Ectodermal cell (in vitro differentiated cells): ENCODE data around the gene PRDM16.

Experiments used
- H3K27ac ChIP-seq: 2 replicates; pipeline ENCODE4 v1.7.0; 2013; ENCODE audit warnings: mild to moderate bottlenecking, low read depth, low read length; ENCODE audit not compliant: insufficient read depth, poor library complexity, severe bottlenecking
- H3K27me3 ChIP-seq: 2 replicates; pipeline ENCODE4 v1.7.0; 2013; ENCODE audit warnings: mild to moderate bottlenecking, low read length; ENCODE audit not compliant: insufficient read depth, control insufficient read depth, poor library complexity, severe bottlenecking
- H3K36me3 ChIP-seq: one replicate; pipeline ENCODE4 v1.7.0; 2013; ENCODE audit warnings: low read length; ENCODE audit not compliant: control insufficient read depth, insufficient read depth
- H3K4me1 ChIP-seq: one replicate; pipeline ENCODE4 v1.7.0; 2013; ENCODE audit warnings: low read length; ENCODE audit not compliant: control insufficient read depth, insufficient read depth
- H3K4me3 ChIP-seq: 2 replicates; pipeline ENCODE4 v1.7.0; 2013; ENCODE audit warnings: low read depth, low read length, control low read depth; ENCODE audit not compliant: insufficient read depth
- H3K9me3 ChIP-seq: 2 replicates; pipeline ENCODE4 v1.7.0; 2013; ENCODE audit warnings: mild to moderate bottlenecking, low read length, moderate library complexity; ENCODE audit not compliant: control insufficient read depth
- WGBS, 2 experiments: methylation state at CpG; one replicate each; pipeline ENCODE4 v1.1.7; 2013; ENCODE audit warnings: missing lambda C conversion rate in 2 of 2; 5-methylcytosine and 5-hydroxymethylcytosine counted together

Gene PRDM16

DNA sequence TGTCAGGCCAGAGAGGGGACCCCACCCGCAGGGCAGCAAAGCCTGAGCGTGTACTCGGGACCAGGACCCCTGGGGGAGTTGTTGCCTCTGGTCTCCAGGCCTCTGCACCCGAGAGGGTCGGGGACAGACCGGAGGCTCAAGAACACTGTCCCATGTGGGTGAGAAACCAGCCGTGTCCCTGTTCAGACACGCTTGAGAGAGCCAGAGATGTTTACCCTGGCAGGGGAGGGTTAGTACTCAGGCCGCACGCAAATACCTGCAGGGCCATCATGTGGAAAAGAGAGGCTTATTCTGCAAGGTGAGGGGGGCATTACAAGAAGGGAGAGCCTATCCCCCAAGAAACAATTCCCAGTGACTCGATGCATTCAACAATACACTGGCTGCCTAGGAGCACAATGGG lies 311.5 kb downstream of the PRDM16 start:
- WGBS, 2 experiments: 89 to 91% methylated on average over 11 of the region's 11 CpGs
- Histone ChIP-seq H3K4me1 (no peaks in the 10 kb centered on the region), H3K27me3 (no peaks in the 10 kb centered on the region), H3K36me3 (no peaks in the 10 kb centered on the region), H3K9me3 (no peaks in the 10 kb centered on the region), H3K4me3 (no peak overlapping the region), H3K27ac (no peak overlapping the region)

DNA sequence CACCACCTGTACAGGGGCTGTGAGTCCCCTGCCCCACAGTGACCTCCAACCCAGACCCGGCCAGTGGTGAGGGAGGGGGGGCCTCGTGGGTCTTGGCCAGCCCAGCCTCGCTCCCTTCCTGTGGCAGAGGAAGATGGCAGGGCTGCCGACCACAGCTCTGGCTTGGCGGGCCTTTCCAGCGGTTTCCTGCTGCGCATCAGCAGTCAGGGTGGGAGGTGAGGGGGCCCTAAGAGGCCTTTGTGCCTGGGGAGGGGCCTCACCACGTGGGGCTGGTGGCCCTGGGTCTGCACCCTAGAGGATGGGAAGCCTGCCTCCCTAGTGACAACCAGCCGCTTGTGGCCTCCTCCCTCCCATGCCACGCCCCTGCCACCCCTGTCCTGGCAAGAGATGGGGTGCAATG lies 312.9 kb downstream of the PRDM16 start:
- Histone ChIP-seq H3K4me3 (no peak overlapping the region), H3K36me3 (no peaks in the 10 kb centered on the region), H3K9me3 (no peaks in the 10 kb centered on the region), H3K27me3 (no peaks in the 10 kb centered on the region), H3K27ac (no peak overlapping the region), H3K4me1 (no peaks in the 10 kb centered on the region)
- WGBS, 2 experiments: 89% methylated on average over 10 of the region's 10 CpGs

- 92% methylated on average over 14 of the region's 14 CpGs for WGBS, 2 experiments
- Histone ChIP-seq H3K27me3 (no peaks in the 10 kb centered on the region), H3K27ac (no peak overlapping the region), H3K36me3 (no peaks in the 10 kb centered on the region), H3K4me3 (no peak overlapping the region), H3K9me3 (no peaks in the 10 kb centered on the region), H3K4me1 (no peaks in the 10 kb centered on the region)
These were observed 313.5 kb downstream of the PRDM16 start for GRCh38 chr1:3382326-3383057.

DNA sequence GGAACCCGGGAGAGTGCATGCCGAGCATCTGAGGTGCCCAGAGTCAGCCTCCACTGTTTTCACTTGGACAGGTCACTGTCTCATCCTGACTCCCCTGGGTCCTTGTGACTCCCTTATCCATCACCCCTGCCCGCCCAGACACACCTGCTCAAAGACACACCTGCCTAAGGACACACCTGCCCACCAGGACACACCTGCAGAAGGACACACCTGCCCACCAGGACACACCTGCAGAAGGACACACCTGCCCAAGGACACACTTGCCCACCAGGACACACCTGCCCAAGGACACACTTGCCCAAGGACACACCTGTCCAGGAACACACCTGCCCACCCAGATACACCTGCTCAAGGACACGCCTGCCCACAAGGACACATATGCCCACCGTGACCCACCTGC lies 314.7 kb downstream of the PRDM16 start:
- Histone ChIP-seq H3K9me3 (no peaks in the 10 kb centered on the region), H3K27ac (no peak overlapping the region), H3K4me3 (no peak overlapping the region), H3K36me3 (no peaks in the 10 kb centered on the region), H3K27me3 (peaks cover 10% of the 10 kb centered on the region), H3K4me1 (no peaks in the 10 kb centered on the region)
- 91 to 92% methylated on average over 5 of the region's 5 CpGs for WGBS, 2 experiments

DNA sequence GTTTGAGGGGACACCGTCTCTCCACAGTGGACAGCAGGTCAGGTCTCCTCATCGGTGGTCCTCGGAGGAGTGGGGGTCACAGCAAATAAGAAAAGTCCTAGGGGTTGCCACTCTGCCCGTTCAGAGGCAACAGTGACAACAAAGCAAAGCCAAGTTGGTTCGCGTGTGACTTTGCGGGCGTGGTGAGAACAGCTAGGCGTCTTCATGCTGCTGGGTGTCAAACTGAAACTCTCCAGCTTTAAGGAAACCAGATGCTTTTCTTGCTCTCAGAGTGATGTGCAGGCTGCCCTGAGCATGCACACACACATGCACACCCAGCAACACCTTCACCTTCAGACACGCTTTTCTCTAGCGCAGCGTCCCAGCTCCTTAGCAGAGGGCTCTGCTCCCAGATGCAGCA lies 315.4 kb downstream of the PRDM16 start:
- WGBS, 2 experiments: 92 to 94% methylated on average over 12 of the region's 12 CpGs
- H3K27me3 ChIP-seq: peaks cover 14% of the 10 kb centered on the region
- H3K9me3 ChIP-seq: no peaks in the 10 kb centered on the region
- H3K4me3 ChIP-seq: no peak overlapping the region
- no peaks in the 10 kb centered on the region for H3K4me1 ChIP-seq
- no peaks in the 10 kb centered on the region for H3K36me3 ChIP-seq
- H3K27ac ChIP-seq: no peak overlapping the region

GRCh38 chr1:3386205-3387002 lies 317.4 kb downstream of the PRDM16 start:
- Histone ChIP-seq H3K27me3 (peaks cover 30% of the 10 kb centered on the region), H3K4me3 (no peak overlapping the region), H3K9me3 (no peaks in the 10 kb centered on the region), H3K27ac (no peak overlapping the region), H3K4me1 (no peaks in the 10 kb centered on the region), H3K36me3 (no peaks in the 10 kb centered on the region)
- 92 to 93% methylated on average over 23 of the region's 23 CpGs for WGBS, 2 experiments

- Histone ChIP-seq H3K27ac (no peak overlapping the region), H3K4me3 (no peak overlapping the region), H3K27me3 (peaks cover 40% of the 10 kb centered on the region), H3K4me1 (peaks cover 9% of the 10 kb centered on the region), H3K36me3 (no peaks in the 10 kb centered on the region), H3K9me3 (no peaks in the 10 kb centered on the region)
- WGBS, 2 experiments: 83 to 85% methylated on average over 16 of the region's 17 CpGs
These were observed 318.4 kb downstream of the PRDM16 start for GRCh38 chr1:3387401-3387800.

- Histone ChIP-seq H3K36me3 (no peaks in the 10 kb centered on the region), H3K9me3 (no peaks in the 10 kb centered on the region), H3K4me3 (no peak overlapping the region), H3K27me3 (peaks cover 59% of the 10 kb centered on the region), H3K27ac (no peak overlapping the region), H3K4me1 (peaks cover 18% of the 10 kb centered on the region)
- 90 to 91% methylated on average over 23 of the region's 23 CpGs for WGBS, 2 experiments
These were observed 320.3 kb downstream of the PRDM16 start for GRCh38 chr1:3389093-3389833.

GRCh38 chr1:3390291-3390690 lies 321.3 kb downstream of the PRDM16 start:
- WGBS, 2 experiments: 93 to 96% methylated on average over 23 of the region's 23 CpGs
- H3K27ac ChIP-seq: no peak overlapping the region
- H3K36me3 ChIP-seq: no peaks in the 10 kb centered on the region
- peaks cover 18% of the 10 kb centered on the region for H3K4me1 ChIP-seq
- no peaks in the 10 kb centered on the region for H3K9me3 ChIP-seq
- peaks cover 69% of the 10 kb centered on the region for H3K27me3 ChIP-seq
- no peak overlapping the region for H3K4me3 ChIP-seq

DNA sequence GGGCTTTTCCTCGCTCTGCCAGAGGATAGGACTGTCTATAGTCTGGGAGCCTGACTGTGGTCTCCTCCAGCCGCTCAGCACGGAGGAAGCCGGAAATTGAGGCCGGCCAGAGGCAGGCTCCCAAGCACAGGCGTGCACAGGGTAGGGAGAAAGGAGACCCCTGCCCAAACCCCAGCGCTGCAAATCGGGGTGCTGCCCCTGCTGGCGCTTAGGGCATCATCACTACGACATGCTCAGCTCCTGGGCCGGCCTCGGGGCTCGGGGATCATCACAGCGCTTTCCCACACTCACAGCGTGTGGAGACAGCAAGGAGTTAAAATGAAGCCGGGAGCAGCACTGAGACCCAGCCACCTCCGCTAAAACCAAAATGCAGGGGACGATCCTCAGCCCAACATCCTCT lies 322.7 kb downstream of the PRDM16 start:
- no peaks in the 10 kb centered on the region for H3K9me3 ChIP-seq
- 19 to 21% methylated on average over 18 of the region's 18 CpGs for WGBS, 2 experiments
- H3K4me1 ChIP-seq: peaks cover 18% of the 10 kb centered on the region
- H3K36me3 ChIP-seq: no peaks in the 10 kb centered on the region
- no peak overlapping the region for H3K27ac ChIP-seq
- H3K27me3 ChIP-seq: peaks cover 81% of the 10 kb centered on the region
- H3K4me3 ChIP-seq: no peak overlapping the region
